Measurements from ENCODE around the gene VDAC1. TPM values are rescaled to one million over a fixed set of nuclear protein-coding genes. Genes with fewer than 3 reads are reported as not detected.
A peak's percentile ranks its signal among the peaks of the same experiment; 100 is the strongest.

Gene VDAC1
- total and polyA plus RNA-seq, 10 of the 15 experiments (the other 5 are each of a cell fraction or from before 2014, with no cell fraction given), result 245 to 488 (median 349) TPM

DNA sequence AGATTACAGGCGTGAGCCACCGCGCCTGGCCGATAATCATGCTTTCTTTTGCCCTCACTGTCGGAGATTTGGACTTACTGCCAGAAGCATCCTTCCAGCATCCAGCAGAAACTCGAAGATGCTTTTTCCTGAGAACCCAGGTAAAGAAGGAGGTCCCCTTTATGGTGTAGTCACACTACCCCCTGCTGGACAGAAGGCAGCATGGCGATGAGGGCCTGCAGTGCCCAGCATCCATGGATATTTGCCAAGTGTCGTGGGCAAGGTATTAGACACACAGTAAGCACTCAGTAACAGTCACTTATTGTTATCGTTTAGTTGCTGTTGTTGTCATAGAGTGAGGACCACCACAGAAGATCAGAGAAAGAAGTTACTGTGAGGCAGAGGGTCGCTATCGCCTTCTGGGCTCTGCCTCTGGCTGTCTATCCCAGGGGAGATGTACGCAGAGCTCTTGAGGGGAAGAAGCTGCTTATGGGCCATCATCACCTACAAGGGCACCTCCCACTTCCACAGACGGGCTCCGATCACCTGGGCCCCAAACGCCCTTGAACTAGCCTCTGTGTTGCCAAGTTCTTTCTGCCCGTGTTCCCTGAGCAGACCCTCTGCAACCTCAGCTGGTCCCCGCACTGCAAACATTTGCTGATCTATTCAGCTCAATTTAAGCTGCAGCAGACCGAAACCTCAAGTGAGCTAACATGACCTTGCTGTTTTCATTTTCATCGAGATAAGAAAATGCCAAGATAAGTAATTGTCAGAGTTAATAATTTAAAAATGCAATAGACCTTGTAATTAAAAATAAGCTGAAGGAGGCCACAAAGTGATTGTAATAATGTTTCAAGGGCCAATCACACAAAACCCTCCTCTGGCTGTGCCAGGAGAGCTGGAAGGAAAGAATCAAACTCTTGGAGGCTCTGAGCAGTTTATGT, 60.3 kb downstream of the VDAC1 start (continued):
- TF ChIP-seq, protein P1, sequence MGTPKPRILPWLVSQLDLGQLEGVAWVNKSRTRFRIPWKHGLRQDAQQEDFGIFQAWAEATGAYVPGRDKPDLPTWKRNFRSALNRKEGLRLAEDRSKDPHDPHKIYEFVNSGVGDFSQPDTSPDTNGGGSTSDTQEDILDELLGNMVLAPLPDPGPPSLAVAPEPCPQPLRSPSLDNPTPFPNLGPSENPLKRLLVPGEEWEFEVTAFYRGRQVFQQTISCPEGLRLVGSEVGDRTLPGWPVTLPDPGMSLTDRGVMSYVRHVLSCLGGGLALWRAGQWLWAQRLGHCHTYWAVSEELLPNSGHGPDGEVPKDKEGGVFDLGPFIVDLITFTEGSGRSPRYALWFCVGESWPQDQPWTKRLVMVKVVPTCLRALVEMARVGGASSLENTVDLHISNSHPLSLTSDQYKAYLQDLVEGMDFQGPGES (IDR thresholded peaks at IDR 0.05), result no peak
- TF ChIP-seq SPI1 (IDR thresholded peaks at IDR 0.05; ENCODE audit: borderline replicate concordance, insufficient read depth, low read depth, low read length), result no peak
- TF ChIP-seq RUNX3 (IDR thresholded peaks at IDR 0.05; ENCODE audit: low read length), result no peak
- 0 out of 2 replicates have a peak, but pooled peaks have one; percentile 34 for TF ChIP-seq SMARCA5 (IDR thresholded peaks at IDR 0.05)
- no peak for TF ChIP-seq PAX8 (IDR thresholded peaks at IDR 0.05)
- TF ChIP-seq, protein P2, sequence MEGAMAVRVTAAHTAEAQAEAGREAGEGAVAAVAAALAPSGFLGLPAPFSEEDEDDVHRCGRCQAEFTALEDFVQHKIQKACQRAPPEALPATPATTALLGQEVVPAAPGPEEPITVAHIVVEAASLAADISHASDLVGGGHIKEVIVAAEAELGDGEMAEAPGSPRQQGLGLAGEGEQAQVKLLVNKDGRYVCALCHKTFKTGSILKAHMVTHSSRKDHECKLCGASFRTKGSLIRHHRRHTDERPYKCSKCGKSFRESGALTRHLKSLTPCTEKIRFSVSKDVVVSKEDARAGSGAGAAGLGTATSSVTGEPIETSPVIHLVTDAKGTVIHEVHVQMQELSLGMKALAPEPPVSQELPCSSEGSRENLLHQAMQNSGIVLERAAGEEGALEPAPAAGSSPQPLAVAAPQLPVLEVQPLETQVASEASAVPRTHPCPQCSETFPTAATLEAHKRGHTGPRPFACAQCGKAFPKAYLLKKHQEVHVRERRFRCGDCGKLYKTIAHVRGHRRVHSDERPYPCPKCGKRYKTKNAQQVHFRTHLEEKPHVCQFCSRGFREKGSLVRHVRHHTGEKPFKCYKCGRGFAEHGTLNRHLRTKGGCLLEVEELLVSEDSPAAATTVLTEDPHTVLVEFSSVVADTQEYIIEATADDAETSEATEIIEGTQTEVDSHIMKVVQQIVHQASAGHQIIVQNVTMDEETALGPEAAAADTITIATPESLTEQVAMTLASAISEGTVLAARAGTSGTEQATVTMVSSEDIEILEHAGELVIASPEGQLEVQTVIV (IDR thresholded peaks at IDR 0.05; ENCODE audit: borderline replicate concordance, partially characterized antibody), result no peak
- TF ChIP-seq WRNIP1 (IDR thresholded peaks at IDR 0.05; ENCODE audit: borderline replicate concordance, low read depth, low read length), result no peak
- no peak for TF ChIP-seq NFYA (IDR thresholded peaks at IDR 0.05; ENCODE audit: borderline replicate concordance, low read depth, low read length)
- peak; percentile 78 for TF ChIP-seq SMC3 (IDR thresholded peaks at IDR 0.05; ENCODE audit: borderline replicate concordance, low read length)
- TF ChIP-seq ZNF592 (IDR thresholded peaks at IDR 0.05), result no peak
- TF ChIP-seq SREBF2 (IDR thresholded peaks at IDR 0.05; ENCODE audit: low read length), result no peak
- no peak for TF ChIP-seq ASH2L (IDR thresholded peaks at IDR 0.05; ENCODE audit: borderline replicate concordance, low read depth)
- peak; percentile 35; the same call in 1 of the 2 replicates for TF ChIP-seq YY1 (IDR thresholded peaks at IDR 0.05; ENCODE audit: low read depth, low read length)
- no peak for TF ChIP-seq SIX5 (IDR thresholded peaks at IDR 0.05; ENCODE audit: low read depth, low read length, severe bottlenecking)
- no peak for TF ChIP-seq SMAD5 (IDR thresholded peaks at IDR 0.05; ENCODE audit: low read depth)
- TF ChIP-seq TCF3 (IDR thresholded peaks at IDR 0.05; ENCODE audit: borderline replicate concordance, insufficient read depth, low read depth, low read length), result no peak
- TF ChIP-seq EED (IDR thresholded peaks at IDR 0.05; ENCODE audit: low read depth), result no peak
- no peak for TF ChIP-seq RELA (IDR thresholded peaks at IDR 0.05; ENCODE audit: borderline replicate concordance, partially characterized antibody)
- no peak for TF ChIP-seq TARDBP (IDR thresholded peaks at IDR 0.05; ENCODE audit: borderline replicate concordance)
- TF ChIP-seq, protein P3, sequence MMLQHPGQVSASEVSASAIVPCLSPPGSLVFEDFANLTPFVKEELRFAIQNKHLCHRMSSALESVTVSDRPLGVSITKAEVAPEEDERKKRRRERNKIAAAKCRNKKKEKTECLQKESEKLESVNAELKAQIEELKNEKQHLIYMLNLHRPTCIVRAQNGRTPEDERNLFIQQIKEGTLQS (IDR thresholded peaks at IDR 0.05; ENCODE audit: borderline replicate concordance, extremely low read depth, low read depth, low read length), result no peak
